Right hindlimb (tissue), 1 donor: Measurements from ENCODE around the gene GRIN2A.

Experiments
- DNase-seq: peaks from one replicate; pipeline ENCODE4 v3.0.0-alpha.2; 2018

GRIN2A gene

DNA sequence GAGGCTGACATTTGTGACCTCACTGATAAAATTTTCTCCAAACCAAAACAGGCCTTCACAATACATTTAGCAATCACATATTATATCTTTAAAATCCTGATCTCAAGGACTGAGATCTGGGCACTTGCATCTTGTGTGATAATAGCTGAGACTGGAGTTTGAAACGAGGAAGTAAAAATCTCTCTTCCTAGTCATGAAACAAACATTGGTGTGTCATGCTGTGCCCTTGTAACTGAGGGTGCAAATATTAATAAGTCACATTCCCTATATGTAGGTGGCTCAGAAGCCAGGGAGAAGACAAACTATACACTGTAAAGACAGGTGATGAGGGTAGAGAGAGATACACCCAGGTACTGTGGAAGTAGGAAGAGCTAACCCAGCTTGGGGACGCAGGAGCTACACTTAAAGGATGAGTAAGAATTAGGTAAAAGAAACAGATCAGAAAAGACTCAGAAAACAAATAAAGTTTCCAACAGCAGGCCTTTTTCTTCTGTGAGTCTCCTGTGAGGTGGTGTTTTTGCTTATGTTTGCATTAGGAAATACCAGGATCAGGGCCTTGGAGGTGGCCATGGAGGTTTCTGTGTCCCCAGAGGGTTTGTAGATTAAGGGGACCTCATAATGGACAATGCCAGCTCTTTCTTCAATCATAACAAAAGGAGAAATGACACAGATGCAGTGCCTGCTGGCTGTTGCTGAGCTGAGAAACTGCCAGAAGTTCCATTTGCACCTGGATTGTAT, 335.7 kb downstream of the GRIN2A start:
- no peak for DNase-seq

DNA sequence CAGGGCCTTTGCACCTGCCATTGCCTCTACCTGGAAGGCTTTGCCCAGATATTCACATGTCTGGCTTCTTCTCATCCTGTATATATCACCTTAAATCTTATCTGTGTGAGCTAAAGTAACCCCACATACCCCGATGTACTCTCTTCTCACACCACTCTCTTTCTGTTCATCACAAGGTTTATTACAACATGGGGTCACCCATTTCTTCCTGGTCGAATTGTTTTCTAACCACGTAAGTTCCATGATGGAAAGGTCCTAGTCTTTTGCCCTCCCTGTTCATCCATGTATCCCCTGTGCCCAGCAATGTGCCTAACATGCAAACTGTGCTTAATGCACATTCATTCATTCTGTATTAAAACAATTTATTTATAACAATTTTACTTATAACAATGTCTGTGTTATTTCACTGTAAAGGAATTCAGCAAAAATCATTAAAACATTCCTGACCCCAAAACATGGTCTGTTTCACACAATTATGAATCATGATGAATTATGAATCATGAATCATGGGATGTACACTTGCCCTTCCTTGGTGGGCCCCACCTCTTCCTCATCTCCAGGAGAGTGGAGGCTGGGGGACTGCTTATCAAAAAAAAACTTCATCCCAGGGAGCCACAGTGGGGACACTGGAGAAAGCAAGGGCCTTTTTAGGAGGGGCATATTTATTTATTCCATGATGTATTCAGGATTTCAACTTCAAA, 336.4 kb downstream of the GRIN2A start:
- no peak for DNase-seq

DNA sequence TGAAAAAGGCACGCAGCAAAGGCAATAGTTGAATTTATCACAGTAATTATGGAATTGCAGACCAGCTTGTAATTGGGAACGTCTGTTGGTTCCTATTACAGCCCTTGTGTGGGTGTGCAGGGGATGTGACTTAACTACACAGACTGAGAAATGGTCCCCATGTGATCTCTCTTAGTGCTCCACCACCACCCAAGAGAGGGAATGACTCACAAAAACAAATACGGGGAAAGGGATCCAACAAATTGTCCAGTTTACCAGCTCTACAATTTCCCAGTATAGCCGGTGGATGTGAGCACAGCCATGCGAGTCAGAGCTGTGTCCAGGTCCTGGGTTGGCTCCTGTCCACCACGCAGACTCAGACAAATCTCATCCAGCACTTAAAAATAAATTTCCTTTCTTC, 337.9 kb downstream of the GRIN2A start:
- DNase-seq, result no peak

DNA sequence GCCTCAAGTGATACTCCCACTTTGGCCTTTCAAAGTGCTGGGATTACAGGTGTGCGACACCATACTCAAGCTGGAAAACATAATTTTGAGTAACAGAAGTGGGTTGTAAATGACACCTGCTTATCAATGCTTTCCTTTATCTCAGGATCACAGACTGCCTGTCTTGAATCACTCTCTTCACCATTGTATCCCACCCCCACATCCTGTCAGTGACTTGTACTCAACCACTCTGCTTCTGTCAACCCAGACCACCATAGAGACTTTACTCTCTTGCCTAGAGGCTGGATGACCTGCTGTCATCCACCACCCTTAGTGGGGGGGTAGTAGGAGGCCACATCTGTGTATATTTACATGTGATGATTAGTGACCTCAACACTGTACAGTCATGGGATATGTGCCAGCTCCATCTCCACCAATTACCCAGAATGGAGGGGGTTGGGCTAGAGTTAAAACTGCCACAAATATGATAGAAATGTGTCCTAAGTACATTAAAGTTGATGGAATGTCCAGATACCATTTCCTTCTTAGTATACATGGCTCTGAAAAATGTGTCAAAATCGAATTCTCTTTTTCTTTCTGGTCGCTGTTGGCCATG, 338.7 kb downstream of the GRIN2A start:
- no peak for DNase-seq

DNA sequence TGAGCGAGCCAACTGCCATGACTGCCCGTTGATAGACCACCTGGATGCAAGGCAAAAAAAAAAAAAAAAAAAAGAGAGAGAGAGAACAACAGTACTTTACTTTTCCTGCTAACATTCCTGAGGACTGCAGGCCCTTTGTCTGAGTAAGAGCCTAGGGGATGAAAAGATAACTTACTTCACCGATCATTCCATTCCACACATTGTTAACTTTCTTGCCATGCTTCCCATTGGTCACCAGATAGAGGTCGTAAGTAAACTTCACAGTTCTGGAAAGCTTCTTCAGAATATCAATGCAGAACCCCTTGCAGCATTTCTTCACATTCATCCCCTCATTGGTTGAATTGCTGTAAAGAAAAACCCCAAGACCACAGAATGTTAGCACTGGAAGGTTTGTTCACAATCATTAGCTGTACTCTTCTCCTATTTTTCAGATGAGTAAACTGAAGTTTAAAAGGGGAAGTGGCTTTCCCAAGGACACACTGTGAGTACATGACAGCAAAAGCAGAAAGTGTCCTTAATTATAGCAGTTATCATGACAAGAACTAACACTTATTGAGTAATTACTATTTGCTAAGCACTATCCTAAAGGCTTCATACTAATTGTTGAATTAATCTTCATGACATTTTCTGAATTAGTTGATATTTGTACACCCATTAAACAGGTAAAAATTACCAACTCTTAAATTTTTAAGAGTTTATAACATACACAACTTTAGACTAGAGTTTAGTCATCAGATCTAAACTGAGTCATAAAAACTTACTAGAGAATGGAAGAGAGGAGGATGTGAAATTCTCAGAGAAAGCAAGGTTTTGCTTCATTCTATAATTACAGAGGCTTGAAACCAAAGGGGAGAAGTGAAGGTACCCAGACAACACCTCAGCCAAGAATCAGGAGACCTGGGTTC, 341.2 kb downstream of the GRIN2A start:
- no peak for DNase-seq

DNA sequence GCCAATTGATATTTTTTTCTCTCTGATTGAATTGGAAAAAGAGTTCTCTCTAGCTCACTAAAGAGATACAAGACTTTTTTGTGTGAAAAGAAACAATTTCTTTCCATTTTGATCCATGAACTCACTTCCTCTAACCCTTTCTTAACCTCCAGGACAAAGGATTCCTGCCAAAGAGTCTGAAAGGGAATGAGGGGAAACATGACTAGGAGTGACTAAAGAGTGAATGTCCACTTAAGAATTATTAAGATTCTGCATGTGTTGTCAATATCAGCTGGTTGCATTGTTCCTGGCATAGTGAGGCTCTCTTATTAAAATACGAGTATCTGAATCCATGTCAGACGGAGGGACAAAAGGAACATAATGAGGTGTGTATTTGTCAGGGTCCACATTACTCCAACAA, 344.7 kb downstream of the GRIN2A start:
- DNase-seq, result no peak

DNA sequence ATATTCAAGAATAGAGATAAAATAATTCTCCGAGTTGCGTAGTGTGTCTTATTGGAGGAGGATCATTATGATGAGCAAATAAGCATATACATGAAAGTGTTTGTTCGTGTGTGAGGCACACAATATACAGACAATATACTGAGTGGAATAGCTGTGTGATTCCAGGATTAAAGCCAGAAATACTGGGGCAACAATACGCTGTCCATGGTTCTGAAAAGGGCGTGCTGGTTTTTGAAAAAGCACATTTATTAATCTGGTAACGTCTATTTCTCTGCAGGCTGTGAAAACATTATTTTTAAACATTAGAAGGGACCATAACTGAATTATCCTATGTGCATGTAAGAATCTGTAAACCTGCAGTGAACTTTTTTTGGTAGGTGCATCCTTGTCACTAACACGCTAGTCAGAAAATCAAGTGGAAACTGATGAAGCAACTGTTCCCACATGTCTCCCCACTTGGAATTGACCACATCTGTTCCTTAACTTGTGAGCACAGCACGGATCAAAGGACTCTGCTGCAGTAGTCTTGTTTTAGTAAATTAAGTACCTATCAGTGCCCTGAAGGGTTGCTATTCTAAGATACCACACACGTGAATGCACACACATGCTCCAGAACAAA, 346.0 kb downstream of the GRIN2A start:
- peak; percentile 48 for DNase-seq

DNA sequence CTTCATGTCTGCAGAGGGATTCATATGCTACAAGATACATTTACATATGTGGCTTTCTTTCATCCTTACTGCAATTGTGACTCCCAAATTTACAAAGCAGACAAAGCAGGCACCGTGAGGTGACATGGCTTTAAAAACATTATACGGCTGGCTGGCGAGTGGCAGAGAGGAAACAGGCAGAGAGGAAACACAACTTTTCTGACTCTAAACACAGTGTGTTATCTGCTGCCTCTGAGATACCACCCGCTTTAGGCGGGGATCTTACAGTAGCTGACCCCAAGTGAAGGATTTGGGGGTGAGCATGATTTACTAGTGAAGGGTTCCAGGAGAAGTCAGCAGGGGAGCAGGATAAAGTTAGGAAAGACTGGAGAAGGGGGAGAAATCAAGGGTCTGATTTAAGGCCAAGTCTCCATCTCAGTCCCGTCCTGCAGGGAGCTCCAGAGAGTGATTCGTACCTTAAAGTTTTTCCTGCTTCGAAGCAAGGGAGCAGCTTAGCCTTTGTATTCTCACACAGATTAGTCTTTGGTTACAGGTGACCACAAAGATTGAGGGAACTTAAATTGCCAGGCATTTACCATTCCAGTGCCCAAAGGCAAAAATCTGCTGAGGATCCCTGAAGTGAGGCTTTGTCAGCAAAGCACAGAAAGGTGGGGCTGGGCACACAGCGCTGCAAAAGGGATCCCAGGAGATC, 355.0 kb downstream of the GRIN2A start:
- no peak for DNase-seq

DNA sequence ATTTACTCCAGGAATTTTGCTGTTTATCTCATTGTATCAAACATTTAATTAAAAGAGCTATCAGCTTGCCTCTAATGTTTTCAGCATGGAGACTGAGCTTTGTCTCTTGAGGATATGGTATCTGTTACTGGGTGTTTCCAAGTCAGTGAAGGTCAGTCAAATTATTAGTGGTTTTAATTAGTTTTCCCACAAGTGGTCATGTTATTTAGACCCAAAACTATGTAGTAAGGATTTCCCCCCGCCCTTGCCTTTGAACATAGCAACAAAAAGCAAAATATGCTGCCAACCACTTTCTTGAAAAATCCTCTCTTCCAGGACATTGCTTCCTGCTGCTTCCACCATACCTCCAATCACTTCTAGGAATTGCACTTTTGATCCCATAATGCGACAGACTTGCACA, 355.6 kb downstream of the GRIN2A start:
- DNase-seq, result no peak

DNA sequence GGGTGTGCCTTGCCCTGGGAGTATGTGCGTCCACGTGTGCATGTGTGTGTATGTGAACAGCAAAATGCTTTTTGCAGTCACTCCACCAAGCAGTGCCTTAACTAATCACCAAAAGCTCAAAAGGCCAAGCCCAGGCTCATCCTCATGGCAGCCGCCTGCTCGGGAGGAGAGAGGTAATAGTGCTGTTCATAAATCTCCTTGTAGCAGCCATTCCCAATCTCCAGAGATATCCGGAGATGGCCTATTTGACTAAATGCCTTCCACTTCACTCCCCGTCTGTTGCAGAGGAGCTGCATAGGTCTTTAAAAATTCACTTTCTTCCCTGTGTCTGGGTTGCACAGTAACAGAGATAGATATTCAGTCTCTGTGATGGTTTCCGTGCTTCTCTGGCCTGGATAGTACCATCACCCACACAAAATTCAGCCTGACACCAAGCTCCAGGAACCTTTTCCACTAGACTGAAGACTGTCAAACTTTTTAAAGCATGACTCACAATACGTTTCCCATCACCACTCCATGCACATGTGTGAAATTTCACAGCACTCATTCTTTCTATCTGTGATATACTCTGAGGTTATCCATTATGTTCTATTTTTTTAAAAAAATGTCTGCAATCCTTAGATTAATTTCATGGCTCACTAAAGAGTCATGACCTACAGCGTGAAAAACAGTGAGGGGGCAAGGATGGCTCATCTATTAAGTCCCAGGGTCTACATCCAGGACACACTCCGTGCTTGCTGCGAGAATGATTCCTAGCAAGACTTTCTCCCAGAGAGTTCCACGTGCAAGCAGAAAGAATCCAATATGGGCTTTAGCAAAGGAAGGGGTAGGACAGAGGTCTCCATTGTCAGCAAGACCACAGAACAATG, 357.8 kb downstream of the GRIN2A start:
- DNase-seq, result no peak

DNA sequence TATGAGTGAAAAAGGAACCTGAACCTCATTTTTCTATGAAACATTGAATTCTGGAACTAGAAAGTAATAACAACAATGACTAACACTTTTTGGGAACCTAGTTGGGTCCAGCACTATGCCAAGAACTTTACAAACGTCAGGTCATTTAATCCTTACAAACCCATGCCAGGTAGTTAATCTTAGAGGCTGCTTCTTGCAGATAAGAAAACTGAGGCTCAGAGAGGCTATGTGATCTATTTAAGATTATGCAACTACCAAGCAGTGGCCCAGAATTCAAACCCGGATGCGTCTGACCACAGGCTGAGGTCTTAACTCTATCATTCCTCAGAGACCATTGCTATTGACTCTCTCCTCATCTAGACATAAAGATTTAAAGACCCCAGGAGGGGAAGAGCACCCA, 358.7 kb downstream of the GRIN2A start:
- DNase-seq, result no peak

DNA sequence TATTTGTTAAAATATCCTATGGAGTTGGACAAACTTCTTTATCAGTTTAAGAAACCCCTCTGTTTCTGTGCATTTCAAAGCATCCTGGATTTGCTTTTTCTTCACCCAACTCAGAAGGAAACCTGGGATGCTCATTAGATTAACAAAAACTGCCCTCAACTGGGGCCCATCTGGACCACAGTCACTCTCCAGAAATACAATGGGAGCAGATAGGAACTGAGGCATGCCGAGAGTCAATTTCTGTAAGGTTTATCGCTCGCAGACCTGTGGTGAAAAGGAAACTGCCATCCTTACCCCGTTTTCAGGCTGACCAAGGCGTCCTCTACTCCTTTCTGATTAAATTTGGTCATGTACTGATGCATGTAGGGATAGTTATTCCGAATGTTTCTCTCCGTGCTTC, 360.3 kb downstream of the GRIN2A start:
- no peak for DNase-seq

DNA sequence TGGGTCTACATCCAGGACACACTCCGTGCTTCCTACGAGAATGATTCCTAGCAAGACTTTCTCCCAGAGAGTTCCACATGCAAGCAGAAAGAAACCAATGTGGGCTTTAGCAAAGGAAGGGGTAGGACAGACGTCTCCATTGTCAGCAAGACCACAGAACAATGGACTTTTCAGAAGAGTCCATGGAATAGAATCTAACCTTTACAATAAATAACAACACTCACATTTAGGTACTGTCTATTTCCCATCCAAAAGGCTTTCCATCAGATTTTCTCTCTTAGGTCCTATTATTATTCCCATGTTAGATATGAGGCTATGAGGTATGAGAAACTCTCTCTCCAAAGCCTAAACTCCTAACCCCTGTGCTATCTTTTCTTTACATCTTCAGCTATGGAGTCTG, 360.9 kb downstream of the GRIN2A start:
- DNase-seq, result no peak

DNA sequence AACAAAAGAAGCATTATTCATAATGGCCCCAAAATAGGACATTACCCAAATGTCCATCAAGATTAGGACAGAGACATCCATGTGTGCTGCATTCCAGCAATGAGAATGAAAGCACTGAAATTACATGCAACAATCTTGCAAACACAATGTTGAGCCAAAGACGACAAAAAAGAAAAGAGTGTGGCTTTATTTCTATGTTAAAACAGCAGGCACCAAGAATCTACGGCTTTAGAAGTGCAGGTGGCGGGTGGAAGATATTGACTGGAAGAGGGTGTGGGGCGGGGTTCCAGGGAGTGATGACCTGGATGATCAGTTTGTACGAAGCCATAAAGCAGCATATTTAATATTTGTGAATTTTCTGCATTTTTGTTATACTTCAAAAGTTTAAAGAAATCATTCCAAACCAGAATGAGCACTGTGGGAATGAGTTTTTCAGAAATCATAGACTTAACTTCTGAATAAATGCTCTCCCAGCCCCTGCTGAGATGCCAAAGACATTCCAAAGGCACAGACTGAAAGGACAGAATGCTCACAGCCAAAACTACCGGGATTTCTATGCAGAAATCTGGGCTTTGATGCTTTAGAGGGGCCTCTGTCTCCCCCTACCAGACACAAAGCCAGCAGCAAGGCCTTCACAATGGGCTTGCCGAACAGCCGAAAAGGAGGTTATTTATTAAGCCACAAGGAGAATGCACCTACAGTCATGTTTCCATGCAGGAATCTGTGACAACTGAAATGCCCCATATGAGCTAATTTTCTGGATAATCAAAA, 361.6 kb downstream of the GRIN2A start:
- peak; percentile 36 for DNase-seq

DNA sequence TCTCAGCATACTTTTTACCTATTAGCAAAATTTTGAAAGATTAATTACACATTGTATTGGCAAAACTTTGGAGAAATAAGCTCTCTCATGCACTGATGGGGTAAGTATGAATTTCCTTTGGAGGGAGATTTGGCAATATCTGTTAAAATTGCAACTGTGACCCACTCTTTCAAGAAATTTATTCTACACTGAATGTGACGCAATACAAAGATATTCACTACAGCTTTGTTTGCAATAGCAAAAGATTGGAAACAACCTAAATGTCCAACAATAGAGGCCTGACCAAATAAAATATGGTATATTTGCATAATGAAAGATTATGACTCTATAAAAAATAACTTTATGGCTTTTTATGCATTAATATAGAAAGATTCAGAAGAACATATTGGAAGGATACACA, 363.5 kb downstream of the GRIN2A start:
- DNase-seq, result no peak

DNA sequence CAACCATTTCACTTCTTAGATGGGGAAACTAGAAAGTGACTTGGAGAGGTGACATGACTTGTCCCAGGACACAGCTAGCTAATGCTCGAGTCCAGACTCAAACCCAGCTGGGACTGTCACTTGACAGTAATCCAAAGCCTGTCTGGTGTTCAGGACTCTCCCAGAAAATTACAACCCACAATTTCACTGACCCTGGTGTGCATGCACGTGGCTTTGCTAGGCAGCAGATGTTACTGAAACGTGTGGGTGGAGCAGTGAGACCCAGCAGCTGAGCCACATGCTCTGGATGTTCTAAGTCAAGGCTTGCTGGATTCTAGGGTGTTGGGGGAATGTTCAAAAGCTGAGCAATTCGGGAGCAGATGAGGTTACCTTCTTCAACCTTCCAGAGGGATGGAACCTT, 364.6 kb downstream of the GRIN2A start:
- peak; percentile 49 for DNase-seq

DNA sequence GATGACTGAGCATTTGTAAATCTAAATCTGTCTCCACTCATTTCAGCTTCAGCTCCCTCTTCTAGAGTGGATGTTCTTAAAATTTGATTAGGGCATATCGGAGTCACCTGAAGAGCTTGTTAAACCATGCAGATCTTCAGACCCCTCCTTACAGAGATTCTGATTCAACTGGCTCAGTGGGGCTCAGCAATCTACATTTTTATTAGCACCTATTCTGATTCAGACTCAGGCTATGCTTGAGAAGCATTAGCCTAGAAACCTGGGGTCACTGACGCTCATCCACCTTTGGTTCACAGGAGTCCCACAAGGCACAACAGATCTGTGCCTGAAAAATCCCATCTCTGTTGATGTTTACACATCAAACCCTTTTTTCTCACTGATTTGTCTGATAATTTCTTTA, 365.6 kb downstream of the GRIN2A start:
- no peak for DNase-seq

DNA sequence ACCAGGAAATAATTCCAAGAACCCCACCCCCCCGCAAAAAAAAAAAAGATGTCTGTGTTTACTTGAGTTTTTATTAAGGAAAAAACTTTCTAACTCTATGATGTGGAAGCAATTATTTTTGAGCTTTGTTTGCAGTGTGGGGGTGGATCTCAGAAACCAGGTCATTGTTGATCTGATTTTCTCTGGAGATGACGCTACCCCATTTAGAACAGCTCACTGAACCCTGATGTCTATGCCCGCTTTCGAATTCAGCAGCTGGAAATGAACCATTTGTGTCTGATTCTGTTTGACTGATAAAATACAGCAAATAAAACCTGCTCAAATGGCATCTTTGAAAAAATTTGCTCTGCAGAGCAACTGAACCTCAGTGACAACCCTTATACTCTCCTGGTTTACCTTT, 368.6 kb downstream of the GRIN2A start:
- no peak for DNase-seq

DNA sequence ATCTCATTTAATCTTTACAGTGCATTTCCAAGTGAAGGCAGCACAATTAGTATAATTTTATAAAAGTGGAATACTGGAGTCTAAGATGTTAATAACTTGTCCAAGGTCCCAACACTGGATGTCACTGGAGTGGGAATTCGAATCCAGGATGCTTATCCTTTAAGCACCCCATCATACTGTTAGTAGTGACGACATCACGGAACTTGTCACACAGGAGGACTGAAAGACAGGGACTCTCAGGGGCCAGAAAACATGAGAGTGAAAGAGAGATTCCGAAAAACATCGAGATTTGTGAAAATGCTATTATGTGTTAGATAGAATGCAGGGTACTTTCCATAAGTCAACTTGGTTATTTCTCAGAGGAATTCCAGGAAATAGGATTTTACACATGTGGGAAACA, 374.0 kb downstream of the GRIN2A start:
- no peak for DNase-seq

DNA sequence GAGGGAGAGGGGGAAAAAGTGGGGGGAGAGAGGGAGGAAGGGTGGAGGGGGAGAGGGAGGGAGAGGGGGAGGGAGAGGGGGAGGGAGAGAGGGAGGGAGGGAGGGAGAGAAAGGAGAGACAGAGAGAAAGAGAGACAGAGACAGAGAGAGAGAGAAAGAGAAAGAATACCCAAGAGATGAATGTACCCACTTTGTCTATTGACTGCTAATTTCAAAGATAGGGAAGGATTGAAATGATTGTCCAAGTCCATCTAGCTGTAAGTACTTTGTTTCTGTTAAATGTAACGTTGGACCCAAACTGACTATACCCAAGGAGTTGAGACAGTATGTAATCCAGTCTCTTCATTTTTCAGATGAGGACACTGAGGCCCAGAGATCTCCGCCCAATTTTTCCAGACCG, 374.9 kb downstream of the GRIN2A start:
- DNase-seq, result no peak
